NCI-H1417 (cell line): Measurements from ENCODE around the gene COL18A1.
A peak's percentile ranks its signal among the peaks of the same experiment; 100 is the strongest.

ENCODE experiments used
- DNase-seq, 3 experiments: peaks; one replicate each; lab custom pipeline; 2025; lab: John Stamatoyannopoulos, UW

COL18A1 gene

GRCh38 chr21:45414396-45415187 is 9.6 kb downstream of the COL18A1 start:
- DNase-seq = no peak

- no peak for DNase-seq
Measured at GRCh38 chr21:45415188-45415942, 10.4 kb downstream of the COL18A1 start.

GRCh38 chr21:45415943-45416611 is 11.1 kb downstream of the COL18A1 start:
- no peak for DNase-seq

GRCh38 chr21:45416620-45417019 is 11.7 kb downstream of the COL18A1 start:
- DNase-seq = no peak

- no peak for DNase-seq
Measured at GRCh38 chr21:45417256-45417950, 12.4 kb downstream of the COL18A1 start.

GRCh38 chr21:45417951-45418300 is 13.0 kb downstream of the COL18A1 start:
- DNase-seq = no peak

- DNase-seq = no peak
Measured at GRCh38 chr21:45418301-45419071, 13.5 kb downstream of the COL18A1 start.

- no peak for DNase-seq
Measured at GRCh38 chr21:45419162-45419561, 14.2 kb downstream of the COL18A1 start.

- DNase-seq = peak in 2 of 3 experiments; percentile 40 to 76
Measured at GRCh38 chr21:45420061-45421041, 15.4 kb downstream of the COL18A1 start.

- DNase-seq = peak in 2 of 3 experiments; percentile 24 to 55
Measured at GRCh38 chr21:45421071-45421845, 16.3 kb downstream of the COL18A1 start.

GRCh38 chr21:45421846-45422775 is 17.1 kb downstream of the COL18A1 start:
- no peak for DNase-seq

- DNase-seq = no peak
Measured at GRCh38 chr21:45423201-45423955, 18.4 kb downstream of the COL18A1 start.

- DNase-seq = no peak
Measured at GRCh38 chr21:45423968-45424853, 19.2 kb downstream of the COL18A1 start.

GRCh38 chr21:45424854-45425795 is 20.2 kb downstream of the COL18A1 start:
- DNase-seq = no peak
